GM23338 (cell line): ENCODE data around the gene HSPG2.

Experiments
- CREB1 ChIP-seq: fragments of 250-450 bp; sonication (Bioruptor Pico); IDR thresholded peaks from 2 replicates; pipeline ENCODE4 v1.5.0; 2020; ENCODE audit warnings: low read depth, mild to moderate bottlenecking, moderate library complexity
- CTCF ChIP-seq, 2 experiments: fragments of 200-600 bp in 1 of 2; sonication (generic) in 1 of 2; conservative IDR thresholded peaks; 2 replicates each; pipeline versions ENCODE4 v1.5.1 to v1.6.1; 2016 to 2017; ENCODE audit warnings: antibody characterized with exemption in 2 of 2, low read depth in 2 of 2, mild to moderate bottlenecking in 2 of 2, moderate library complexity in 1 of 2
- ETS1 ChIP-seq: IDR thresholded peaks from 2 replicates; pipeline ENCODE4 v1.6.1; 2016; ENCODE audit warnings: antibody characterized with exemption
- EZH2 ChIP-seq: fragments of 200-600 bp; sonication (generic); IDR thresholded peaks from one replicate; pipeline ENCODE4 v1.8.0; 2017; ENCODE audit warnings: antibody characterized with exemption, mild to moderate bottlenecking, low read depth; ENCODE audit not compliant: unreplicated experiment
- EZH2phosphoT487 ChIP-seq: fragments of 200-600 bp; sonication (generic); IDR thresholded peaks from one replicate; pipeline ENCODE4 v1.8.1; 2018; ENCODE audit warnings: antibody characterized with exemption; ENCODE audit not compliant: unreplicated experiment
- JUNB ChIP-seq: IDR thresholded peaks from one replicate; pipeline ENCODE4 v1.6.1; 2016; ENCODE audit warnings: antibody characterized with exemption; ENCODE audit not compliant: unreplicated experiment
- POLR2AphosphoS5 ChIP-seq: IDR thresholded peaks from 2 replicates; pipeline ENCODE4 v1.6.1; 2016; ENCODE audit warnings: antibody characterized with exemption, low read depth
- REST ChIP-seq: IDR thresholded peaks from one replicate; pipeline ENCODE4 v1.6.1; 2018; ENCODE audit warnings: antibody characterized with exemption; ENCODE audit not compliant: unreplicated experiment
- STAT1 ChIP-seq: IDR thresholded peaks from one replicate; pipeline ENCODE4 v1.6.1; 2016; ENCODE audit warnings: antibody characterized with exemption; ENCODE audit not compliant: unreplicated experiment
- ZNF331 ChIP-seq: fragments of 250-450 bp; sonication (Bioruptor Pico); IDR thresholded peaks from 2 replicates; pipeline ENCODE4 v1.5.0; 2020; ENCODE audit warnings: low read depth, mild to moderate bottlenecking, moderate library complexity

- TF ChIP-seq POLR2AphosphoS5: no peak
- no peak for TF ChIP-seq EZH2
- TF ChIP-seq CTCF (conservative IDR thresholded peaks at IDR 0.05; ENCODE audit: low read depth in 2 of 2): no peak
- no peak for TF ChIP-seq EZH2phosphoT487
- TF ChIP-seq REST: no peak
- no peak for TF ChIP-seq CREB1 (CRISPR knock-in tag)
- TF ChIP-seq ETS1: no peak
- TF ChIP-seq STAT1: no peak
- TF ChIP-seq JUNB: no peak
- TF ChIP-seq ZNF331 (CRISPR knock-in tag): no peak
These were observed 69.6 kb downstream of the HSPG2 start for GRCh38 chr1:21867451-21867996.
